ENCODE measurements around the gene GPX4. TPM values are rescaled to one million over a fixed set of nuclear protein-coding genes. Genes with fewer than 3 reads are reported as not detected.
A peak's percentile ranks its signal among the peaks of the same experiment; 100 is the strongest.

Gene GPX4
- total and polyA plus RNA-seq, 12 donors: 244 to 487 (median 316) TPM

DNA sequence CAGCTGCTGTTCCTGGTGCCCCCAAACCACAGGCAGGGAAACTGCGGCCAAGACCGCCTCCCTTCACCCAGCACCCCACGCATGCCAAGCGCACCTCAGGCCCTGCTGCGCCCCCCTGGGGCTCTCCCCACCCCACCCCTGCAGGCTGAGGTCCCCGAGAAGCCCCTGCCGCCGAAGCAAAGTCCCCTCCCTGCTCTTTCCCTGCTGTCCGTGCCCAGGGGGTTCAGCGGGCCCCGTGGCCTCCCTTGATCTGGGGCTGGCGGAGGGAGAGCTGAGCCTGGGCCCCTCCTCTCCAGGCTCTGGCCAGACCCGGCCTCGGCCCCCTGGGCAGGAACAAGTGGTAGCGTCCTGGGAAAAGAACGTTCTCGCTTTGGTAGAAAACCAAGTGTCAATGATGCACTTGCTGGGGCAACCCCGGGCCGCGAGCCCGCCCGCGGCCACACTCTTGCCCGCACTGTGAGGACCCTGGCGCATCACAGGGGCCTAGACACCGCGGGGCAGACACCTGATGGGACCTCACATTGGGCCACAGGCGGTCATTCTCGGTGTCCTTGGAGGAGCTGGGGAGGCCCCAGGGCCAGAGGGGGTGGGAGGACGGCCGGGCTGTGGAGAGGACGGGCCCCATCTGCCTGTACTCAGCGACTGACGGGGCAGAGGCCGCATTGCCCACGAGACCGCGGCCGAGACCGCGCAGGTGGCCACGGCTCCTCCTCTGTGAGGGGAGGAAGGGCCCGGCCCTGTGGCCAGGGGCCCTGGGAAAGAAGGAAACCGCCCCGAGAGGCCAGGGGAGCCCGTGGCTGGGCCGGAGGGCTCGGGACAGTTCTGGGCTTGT, 29.0 kb downstream of the GPX4 start:
- DNase-seq (no peak), ATAC-seq (peak in 7 of 8 donors; percentile 1 to 16 (median 1))
- Histone ChIP-seq H3K36me3 (peaks cover 0 to 47% (median 0%) of the 10 kb centered on the region in 9 donors), H3K27me3 (no peaks in the 10 kb centered on the region), H3K4me1 (peaks cover 13 to 76% (median 41%) of the 10 kb centered on the region in 9 donors), H3K4me3 (peak overlapping the region in 9 of 10 donors; percentile 65 to 88 (median 77)), H3K9me3 (no peaks in the 10 kb centered on the region), H3K27ac (peak overlapping the region; percentile 82 to 98 (median 92))
- intact Hi-C loops (cut with DNase I): loop anchor here in 5 of 10 donors (2.0 to 5.0 kb wide), 3 partner anchors 18 to 60 kb away; partner anchors contain the start of gene SBNO2 (in 5 of the 5)
- WGBS, 2 donors: 71 to 79% methylated on average over 48 of the region's 48 CpGs
- TF ChIP-seq CTCF (IDR thresholded peaks at IDR 0.05): no peak

DNA sequence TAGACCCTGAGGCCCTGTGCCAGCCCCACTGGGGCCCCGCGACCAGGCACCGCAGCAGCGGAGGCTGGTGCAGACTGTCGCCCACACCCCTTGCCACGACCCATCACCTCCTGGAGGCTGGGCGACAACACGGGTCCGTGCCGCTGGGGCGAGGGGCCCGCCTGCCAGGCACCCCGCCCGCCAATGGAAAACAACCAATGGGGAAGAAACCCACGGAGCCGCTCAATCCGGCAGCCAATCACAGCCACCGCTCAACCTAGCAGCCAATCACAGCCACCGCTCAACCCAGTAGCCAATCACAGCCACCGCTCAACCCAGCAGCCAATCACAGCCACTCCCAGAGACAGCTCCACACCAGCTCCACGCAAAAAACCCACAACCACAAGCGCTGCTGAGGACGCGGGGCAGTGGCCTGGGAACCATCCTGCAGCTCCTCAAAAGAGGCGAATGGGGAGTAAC, 29.7 kb downstream of the GPX4 start:
- Histone ChIP-seq H3K4me1 (peaks cover 13 to 71% (median 41%) of the 10 kb centered on the region in 9 donors), H3K27me3 (no peaks in the 10 kb centered on the region), H3K9me3 (no peaks in the 10 kb centered on the region), H3K36me3 (peaks cover 0 to 44% (median 0%) of the 10 kb centered on the region in 9 donors), H3K27ac (peak overlapping the region in 8 of 10 donors; percentile 88 to 98 (median 92)), H3K4me3 (peak overlapping the region in 1 of 10 donors; percentile 74)
- DNase-seq (no peak), ATAC-seq (no peak)
- intact Hi-C loops (cut with DNase I): loop anchor here in 5 of 10 donors (2.0 to 5.0 kb wide), 3 partner anchors 17 to 59 kb away; partner anchors contain the start of gene SBNO2 (in 5 of the 5)
- TF ChIP-seq CTCF (IDR thresholded peaks at IDR 0.05): no peak
- 95% methylated on average over 23 to 25 of the region's 25 CpGs for WGBS, 2 donors

DNA sequence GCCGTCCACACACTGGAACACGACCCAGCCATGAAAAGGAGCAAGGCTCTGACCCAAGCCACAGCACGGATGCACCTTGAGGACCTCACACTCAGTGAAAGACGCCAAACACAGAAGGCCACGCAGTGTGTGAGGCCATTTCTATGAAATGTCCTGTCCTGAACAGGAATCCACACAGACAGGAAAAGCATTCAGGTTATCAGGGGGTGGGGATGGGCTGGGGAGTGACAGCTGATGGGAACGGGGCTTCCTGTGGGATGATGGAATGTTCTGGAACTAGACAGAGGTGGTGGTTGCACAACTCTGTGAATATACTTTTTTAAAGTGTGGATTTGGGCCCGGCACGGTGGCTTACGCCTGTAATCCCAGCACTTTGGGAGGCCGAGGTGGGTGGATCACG, 30.6 kb downstream of the GPX4 start:
- Histone ChIP-seq H3K27me3 (no peaks in the 10 kb centered on the region), H3K4me3 (no peak overlapping the region), H3K27ac (peak overlapping the region in 2 of 10 donors; percentile 41 to 96), H3K4me1 (peaks cover 13 to 62% (median 41%) of the 10 kb centered on the region in 9 donors), H3K36me3 (peaks cover 0 to 41% (median 0%) of the 10 kb centered on the region in 9 donors), H3K9me3 (no peaks in the 10 kb centered on the region)
- 93% methylated on average over 11 of the region's 11 CpGs for WGBS, 2 donors
- no peak for TF ChIP-seq CTCF (IDR thresholded peaks at IDR 0.05)
- no peak for ATAC-seq
- DNase-seq: no peak
- intact Hi-C loops (cut with DNase I): loop anchor here in 5 of 10 donors (5.0 kb wide), 2 partner anchors 38 to 58 kb away; partner anchors contain the start of gene SBNO2 (in 5 of the 5)

- Histone ChIP-seq H3K4me1 (peaks cover 13 to 52% (median 39%) of the 10 kb centered on the region in 9 donors), H3K27me3 (no peaks in the 10 kb centered on the region), H3K4me3 (no peak overlapping the region), H3K27ac (peak overlapping the region in 5 of 10 donors; percentile 16 to 72 (median 41)), H3K9me3 (no peaks in the 10 kb centered on the region), H3K36me3 (peaks cover 0 to 41% (median 0%) of the 10 kb centered on the region in 9 donors)
- DNase-seq (no peak), ATAC-seq (no peak)
- intact Hi-C loops (cut with DNase I): loop anchor here in 1 of 10 donors (1.0 kb wide), 1 partner anchor 88 kb away; no protein-coding TSS in a partner anchor
- no peak for TF ChIP-seq CTCF (IDR thresholded peaks at IDR 0.05)
- 87% methylated on average over 17 of the region's 17 CpGs for WGBS, 2 donors
Measured at GRCh38 chr19:1135454-1135853, 31.7 kb downstream of the GPX4 start.

All from heart right ventricle (tissue), 16 donors.